GM21529 (cell line): ENCODE data around the gene MRGPRG.

ENCODE experiments used
- ATAC-seq: cut with Tn5 transposase; IDR thresholded peaks from one replicate; pipeline ENCODE4 v1.9.1; 2021; ENCODE audit not compliant: unreplicated experiment

The MRGPRG gene

GRCh38 chr11:3207526-3208189 is 11.0 kb downstream of the MRGPRG start:
- ATAC-seq: no peak

- no peak for ATAC-seq
Measured at GRCh38 chr11:3206922-3207204, 11.8 kb downstream of the MRGPRG start.

GRCh38 chr11:3206156-3206921 is 12.3 kb downstream of the MRGPRG start:
- ATAC-seq: no peak

GRCh38 chr11:3205261-3206155 is 13.1 kb downstream of the MRGPRG start:
- ATAC-seq: no peak

GRCh38 chr11:3204141-3205015 is 14.2 kb downstream of the MRGPRG start:
- ATAC-seq: no peak

DNA sequence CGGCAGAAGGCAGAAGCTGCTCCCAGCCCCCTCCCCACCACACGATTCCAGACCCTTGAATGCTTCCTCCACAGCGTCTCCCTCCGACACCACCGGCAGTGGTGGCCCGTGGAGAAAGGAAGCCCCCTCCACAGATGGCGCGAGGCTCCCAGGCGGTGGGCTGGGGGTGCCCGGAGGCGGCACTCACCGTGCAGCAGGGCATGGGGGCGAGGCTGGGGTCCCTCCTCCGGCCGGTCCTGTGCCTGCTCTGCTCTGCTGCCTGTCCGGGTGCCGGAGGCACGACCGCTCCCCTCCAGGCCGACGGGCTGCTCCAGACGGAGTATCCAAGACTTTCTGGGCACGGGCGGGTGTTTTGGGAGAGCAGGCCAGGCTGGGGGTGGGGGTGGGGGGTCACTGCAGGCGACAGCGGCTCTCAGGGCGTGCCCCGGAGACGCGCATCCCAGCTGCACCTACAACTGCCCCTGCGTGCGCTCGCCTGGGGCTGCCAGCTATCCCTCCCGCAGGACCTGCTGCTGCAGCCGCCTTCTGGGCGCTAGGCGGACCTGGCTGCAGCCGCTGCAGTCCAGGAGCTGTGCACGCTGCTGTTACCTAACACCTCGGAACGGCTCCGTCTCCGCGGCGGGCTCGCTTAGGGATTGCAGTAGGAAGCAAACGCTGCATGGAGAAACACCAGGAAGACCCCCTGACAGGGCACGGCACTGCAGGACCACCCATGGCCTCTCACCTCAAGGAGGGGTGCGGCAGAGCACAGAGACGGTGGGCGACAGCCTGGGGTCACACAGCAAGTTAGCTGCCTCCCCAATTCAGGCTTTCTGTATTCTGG is 15.2 kb downstream of the MRGPRG start:
- ATAC-seq: no peak

GRCh38 chr11:3202759-3203158 is 15.9 kb downstream of the MRGPRG start:
- no peak for ATAC-seq

DNA sequence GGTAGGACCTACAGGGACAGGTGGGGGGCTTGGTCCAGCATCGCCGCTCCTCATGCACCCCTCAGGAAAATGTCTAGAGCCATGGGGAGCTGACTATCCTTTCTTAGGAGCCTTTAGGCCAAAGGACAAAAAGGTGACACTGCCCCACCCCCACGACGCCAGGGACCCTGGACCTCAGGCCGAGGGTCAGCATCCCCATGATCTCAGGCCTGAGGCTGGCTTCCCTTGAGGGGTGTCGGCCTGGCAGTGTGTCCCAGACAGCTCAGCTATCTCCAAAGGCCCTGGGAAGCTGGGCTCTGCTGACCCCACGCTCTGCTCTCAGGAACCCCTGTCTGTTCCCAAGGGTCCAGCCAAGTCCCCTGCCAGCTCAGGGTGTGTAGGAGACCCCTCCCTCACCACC is 16.3 kb downstream of the MRGPRG start:
- no peak for ATAC-seq

GRCh38 chr11:3201677-3202181 is 16.9 kb downstream of the MRGPRG start:
- no peak for ATAC-seq

- no peak for ATAC-seq
Measured at GRCh38 chr11:3201112-3201581, 17.5 kb downstream of the MRGPRG start.

DNA sequence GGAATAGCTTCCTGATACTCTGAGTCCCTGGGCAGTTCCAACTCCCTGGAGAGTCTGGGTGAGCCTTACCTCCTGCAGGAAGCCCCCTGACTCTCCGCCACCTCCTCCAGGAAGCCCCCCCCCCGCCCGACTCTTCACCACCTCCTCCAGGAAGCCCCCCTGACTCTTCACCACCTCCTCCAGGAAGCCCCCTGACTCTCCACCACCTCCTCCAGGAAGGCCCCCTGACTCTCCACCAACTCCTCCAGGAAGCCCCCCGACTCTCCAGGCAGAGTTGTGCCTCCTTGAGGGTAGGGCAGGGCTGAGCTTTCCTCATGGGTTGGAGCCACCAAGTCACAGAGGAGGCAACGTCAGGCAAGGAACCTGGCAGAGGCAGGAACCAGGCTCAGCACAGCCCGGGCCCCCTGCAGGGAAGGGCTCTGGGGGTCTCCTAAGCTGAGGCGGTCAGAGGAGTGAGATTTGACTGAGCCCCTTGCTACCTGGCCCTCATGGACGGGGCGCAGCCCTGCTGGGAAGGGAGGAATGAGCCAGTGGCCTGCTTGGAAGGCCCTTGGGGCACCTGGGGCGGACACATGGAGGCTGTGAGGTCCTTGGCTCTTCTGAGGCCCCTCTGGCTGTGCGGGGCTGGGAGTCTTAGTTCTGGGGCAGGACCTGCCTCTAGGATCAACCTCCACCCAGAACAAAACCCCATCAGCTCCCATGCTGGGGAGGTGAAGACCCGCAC is 18.1 kb downstream of the MRGPRG start:
- no peak for ATAC-seq

GRCh38 chr11:3199537-3200295 is 18.9 kb downstream of the MRGPRG start:
- ATAC-seq: no peak

DNA sequence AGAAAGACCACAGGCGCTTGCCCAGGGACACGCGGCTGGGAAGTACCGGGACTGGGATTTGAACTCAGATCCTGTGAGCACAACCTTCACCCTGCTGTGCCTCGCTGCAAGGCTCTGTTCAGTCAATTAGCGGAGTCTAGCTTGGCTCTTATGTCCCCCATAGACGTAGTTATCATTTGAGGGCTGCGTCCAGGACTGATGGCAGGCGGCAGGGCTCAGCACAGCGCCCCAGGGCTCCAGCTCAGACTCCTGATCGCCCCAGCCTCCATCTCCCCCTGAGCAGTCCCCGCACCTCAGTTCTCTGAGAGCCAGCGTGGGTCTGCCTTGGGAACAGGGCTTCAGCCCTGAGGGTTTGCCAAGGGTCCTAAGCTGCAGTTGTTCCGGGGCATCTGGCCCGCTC is 19.8 kb downstream of the MRGPRG start:
- ATAC-seq: no peak

DNA sequence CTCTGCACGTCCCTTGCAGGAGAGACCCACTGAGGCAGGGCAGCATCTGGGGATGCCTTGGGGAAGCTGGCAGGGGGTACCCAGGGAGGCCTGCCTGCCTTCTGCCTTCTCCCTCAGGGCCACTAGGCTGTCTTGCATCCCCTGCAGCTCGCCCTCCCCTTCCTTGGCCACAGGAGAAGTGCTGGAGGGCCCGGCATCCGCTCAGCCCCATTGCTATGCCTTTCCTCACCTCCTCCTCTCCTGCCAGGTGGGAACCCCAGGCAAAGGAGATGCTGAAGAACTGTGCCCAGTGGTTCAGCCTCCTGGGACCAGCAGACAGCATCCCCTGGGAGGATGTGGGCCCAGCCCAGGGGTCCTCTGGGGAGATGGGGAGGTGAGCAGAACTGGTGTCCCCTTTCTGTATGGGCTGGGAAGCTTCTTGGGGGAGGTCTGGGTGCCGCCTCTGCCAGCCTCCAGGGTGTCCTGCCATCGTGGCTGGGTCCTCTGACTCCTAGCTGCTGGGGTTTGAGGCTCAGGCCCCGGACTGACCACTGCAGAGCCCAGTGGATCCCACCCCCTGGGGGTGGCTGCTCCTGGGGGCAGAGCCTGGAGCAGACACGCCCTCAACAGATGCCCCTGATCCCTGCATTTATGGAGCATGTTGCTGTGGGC is 20.6 kb downstream of the MRGPRG start:
- ATAC-seq: no peak

DNA sequence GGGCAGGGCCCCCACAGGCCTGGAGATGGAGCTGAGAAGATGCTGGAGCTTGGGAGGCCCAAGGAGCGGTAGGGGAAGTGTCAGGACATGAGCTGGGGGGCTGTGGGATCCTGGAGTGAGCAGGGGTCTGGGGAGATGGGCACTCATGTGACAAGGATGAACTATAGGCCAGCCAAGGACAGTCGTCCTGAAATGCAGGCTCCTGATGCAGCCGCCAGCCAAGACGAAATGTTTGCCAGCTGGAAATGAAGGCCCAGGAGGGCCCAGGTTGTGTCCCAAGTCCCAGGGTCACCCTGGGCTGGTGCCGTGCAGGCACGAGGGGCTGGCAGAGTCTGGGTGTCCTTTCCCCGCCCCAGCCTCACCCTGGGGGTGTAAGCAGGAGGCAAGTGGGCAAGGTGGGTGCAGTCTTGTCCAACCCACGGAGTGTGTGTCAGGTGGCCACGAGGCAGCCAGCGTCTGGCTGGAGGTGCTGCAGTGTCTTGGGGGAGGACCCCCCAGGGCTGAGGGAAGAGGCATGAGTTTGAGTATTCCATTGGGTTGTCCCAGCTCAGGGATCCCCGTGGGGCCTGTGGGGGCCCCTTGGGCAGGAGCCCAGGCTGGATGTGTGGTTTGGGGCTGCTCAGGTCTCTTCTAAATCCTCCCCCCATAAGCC is 21.4 kb downstream of the MRGPRG start:
- ATAC-seq: no peak

GRCh38 chr11:3196161-3197043 is 22.2 kb downstream of the MRGPRG start:
- no peak for ATAC-seq
